Ishikawa (cell line): ENCODE results near the gene IMPA2.

ENCODE experiments used
- EP300 ChIP-seq: IDR thresholded peaks from 2 replicates; pipeline ENCODE4 v1.6.1; 2012; ENCODE audit warnings: borderline replicate concordance
- TAF1 ChIP-seq: IDR thresholded peaks from 2 replicates; pipeline ENCODE4 v1.6.1; 2012; ENCODE audit warnings: low read depth, mild to moderate bottlenecking
- TF ChIP-seq, protein P1 (sequence below): IDR thresholded peaks from 2 replicates; pipeline ENCODE4 v1.6.1; 2012

GRCh38 chr18:11980494-11981191 is 664 bp upstream of the IMPA2 start:
- TF ChIP-seq, protein P1, sequence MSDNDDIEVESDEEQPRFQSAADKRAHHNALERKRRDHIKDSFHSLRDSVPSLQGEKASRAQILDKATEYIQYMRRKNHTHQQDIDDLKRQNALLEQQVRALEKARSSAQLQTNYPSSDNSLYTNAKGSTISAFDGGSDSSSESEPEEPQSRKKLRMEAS = peak; percentile 89
- TF ChIP-seq EP300 (no peak; the same call in 1 of the 2 replicates), TAF1 (peak; percentile 41; the same call in 1 of the 2 replicates)
